Prostate gland (tissue), 2 donors: ENCODE results near the gene SLC16A9.

Experiments
- CTCF ChIP-seq, 4 experiments: fragments of 200-600 bp in 2 of 4; fragments of 450-650 bp in 2 of 4; sonication (generic) in 2 of 4; IDR thresholded peaks; 1 replicate in 3 of 4; 2 replicates in 1 of 4; pipeline ENCODE4 v1.5.1; 2016 to 2019; ENCODE audit warnings: antibody characterized with exemption in 4 of 4, mild to moderate bottlenecking in 2 of 4, moderate library complexity in 2 of 4
- POLR2A ChIP-seq: fragments of 450-650 bp; IDR thresholded peaks from one replicate; pipeline ENCODE4 v1.6.1; 2016; ENCODE audit warnings: antibody characterized with exemption, mild to moderate bottlenecking

- TF ChIP-seq CTCF (IDR thresholded peaks at IDR 0.05) (no peak), POLR2A (no peak)
Measured at GRCh38 chr10:59657724-59658123, 51.9 kb downstream of the SLC16A9 start.
